ENCODE results near the gene ACACA.

- no peak for TF ChIP-seq MYBL2 (IDR thresholded peaks at IDR 0.05; ENCODE audit: low read depth)
- no peak for TF ChIP-seq MYBL2 (CRISPR knock-in tag; IDR thresholded peaks at IDR 0.05; ENCODE audit: borderline replicate concordance)
- no peak for TF ChIP-seq MXI1 (IDR thresholded peaks at IDR 0.05; ENCODE audit: low read depth, low read length)
- no peak for TF ChIP-seq CTCF (IDR thresholded peaks at IDR 0.05 in 2 of 3, conservative IDR thresholded peaks at IDR 0.05 in 1 of 3; ENCODE audit: insufficient read depth in 2 of 3, low read depth in 1 of 3, low read length in 3 of 3)
Observed at GRCh38 chr17:37406635-37407461, at the start of gene ACACA, which contains the start of gene TADA2A.

All from K562 (cell line).